GM13976 (cell line): ENCODE measurements around the gene SLC17A4.
"Not testable (repeated sequence)": the region's sequence is repeated elsewhere in the genome, so short reads cannot be mapped to it uniquely, and the experiment has no call there.

ENCODE experiments used
- DNase-seq: peaks from one replicate; pipeline ENCODE4 v3.0.0; 2012; ENCODE audit warnings: low spot score
- in situ Hi-C: fragments of 300-500 bp; cut with MboI; formaldehyde crosslinking; loops from one replicate; pipeline ENCODE4 v1.12.0; 2022; ENCODE audit warnings: low sequenced_read_pairs, mixed read lengths, inconsistent platforms; ENCODE audit not compliant: unreplicated experiment
- TF ChIP-seq, protein P1 (sequence below): IDR thresholded peaks from 2 replicates; pipeline ENCODE4 v1.5.1; 2012; ENCODE audit warnings: borderline replicate concordance, mild to moderate bottlenecking; ENCODE audit not compliant: insufficient read depth; ENCODE audit errors: extremely low read depth, missing control alignments, control extremely low read depth

Gene SLC17A4

GRCh38 chr6:25748049-25748448 is 6.5 kb upstream of the SLC17A4 start:
- in situ Hi-C loops = no loop called here
- TF ChIP-seq, protein P1, sequence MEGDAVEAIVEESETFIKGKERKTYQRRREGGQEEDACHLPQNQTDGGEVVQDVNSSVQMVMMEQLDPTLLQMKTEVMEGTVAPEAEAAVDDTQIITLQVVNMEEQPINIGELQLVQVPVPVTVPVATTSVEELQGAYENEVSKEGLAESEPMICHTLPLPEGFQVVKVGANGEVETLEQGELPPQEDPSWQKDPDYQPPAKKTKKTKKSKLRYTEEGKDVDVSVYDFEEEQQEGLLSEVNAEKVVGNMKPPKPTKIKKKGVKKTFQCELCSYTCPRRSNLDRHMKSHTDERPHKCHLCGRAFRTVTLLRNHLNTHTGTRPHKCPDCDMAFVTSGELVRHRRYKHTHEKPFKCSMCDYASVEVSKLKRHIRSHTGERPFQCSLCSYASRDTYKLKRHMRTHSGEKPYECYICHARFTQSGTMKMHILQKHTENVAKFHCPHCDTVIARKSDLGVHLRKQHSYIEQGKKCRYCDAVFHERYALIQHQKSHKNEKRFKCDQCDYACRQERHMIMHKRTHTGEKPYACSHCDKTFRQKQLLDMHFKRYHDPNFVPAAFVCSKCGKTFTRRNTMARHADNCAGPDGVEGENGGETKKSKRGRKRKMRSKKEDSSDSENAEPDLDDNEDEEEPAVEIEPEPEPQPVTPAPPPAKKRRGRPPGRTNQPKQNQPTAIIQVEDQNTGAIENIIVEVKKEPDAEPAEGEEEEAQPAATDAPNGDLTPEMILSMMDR = no peak

DNA sequence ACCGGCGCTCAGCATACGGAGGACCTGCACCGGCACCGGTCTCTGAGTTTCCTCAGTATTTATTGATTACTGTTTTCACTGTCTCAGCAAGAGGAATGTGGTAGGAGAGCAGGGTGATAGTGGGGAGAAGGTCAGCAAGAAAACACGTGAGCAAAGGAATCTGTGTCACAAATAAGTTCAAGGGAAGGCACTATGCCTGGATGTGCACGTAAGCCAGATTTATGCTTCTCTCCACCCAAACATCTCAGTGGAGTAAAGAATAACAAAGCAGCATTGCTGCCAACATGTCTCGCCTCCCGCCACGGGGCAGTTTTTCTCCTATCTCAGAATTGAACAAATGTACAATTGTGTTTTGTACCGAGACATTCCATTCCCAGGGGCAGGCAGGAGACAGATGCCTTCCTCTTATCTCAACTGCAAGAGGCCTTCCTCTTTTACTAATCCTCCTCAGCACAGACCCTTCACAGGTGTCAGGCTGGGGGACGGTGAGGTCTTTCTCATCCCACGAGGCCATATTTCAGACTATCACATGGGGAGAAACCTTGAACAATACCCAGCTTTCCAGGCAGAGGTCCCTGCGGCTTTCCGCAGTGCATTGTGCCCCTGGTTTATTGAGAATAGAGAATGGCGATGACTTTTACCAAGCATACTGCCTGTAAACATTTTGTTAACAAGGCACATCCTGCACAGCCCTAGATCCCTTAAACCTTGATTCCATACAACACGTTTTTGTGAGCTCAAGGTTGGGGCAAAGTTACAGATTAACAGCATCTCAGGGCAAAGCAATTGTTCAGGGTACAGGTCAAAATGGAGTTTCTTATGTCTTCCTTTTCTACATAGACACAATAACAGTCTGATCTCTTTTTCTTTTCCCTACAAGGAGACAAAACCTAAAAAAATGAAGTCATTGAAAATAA is 5.7 kb upstream of the SLC17A4 start:
- DNase-seq, in situ Hi-C loops: not testable (repeated sequence)

More at GRCh38 chr6:25748049-25748448, 6.5 kb upstream of the SLC17A4 start:
- no peak for DNase-seq

DNA sequence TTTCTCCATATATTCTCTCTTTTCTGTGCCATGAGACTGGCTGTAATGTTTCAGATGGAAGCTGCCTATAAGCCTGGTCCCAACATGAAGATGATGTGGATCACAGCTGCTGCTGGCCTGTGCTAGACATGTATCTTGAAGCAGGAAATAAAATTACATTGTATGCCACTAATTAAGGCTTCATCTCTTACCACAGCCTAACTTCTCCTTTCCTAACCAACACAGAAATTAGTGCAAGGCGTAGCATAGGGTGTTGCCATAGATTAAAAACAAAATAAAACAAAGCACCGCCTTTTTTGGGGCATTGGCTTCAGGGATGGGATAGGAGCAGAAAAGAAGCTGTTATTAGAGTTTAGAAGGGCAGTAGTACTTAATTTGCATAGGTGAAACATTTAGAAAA is 4.7 kb upstream of the SLC17A4 start:
- in situ Hi-C loops = no loop called here
- no peak for DNase-seq
- TF ChIP-seq, protein P1 = no peak

DNA sequence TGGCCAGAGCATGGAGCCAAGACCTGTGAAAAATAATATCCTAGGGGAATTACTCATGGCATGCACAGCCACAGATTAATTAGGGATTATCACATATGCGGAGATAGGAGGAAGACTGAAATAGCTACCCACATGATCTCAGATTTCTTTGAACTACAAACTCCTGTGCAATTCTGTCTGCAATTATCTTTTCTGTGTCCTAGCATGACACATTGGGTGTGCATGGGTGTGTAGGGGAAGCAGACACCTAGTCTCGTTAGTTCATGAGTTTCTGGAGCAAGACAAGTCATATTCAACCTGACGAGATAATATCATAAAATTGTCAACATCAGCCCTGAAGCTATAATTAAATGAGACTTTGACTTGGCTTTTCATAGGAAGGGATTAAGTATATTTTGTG is 3.6 kb upstream of the SLC17A4 start:
- in situ Hi-C loops = no loop called here
- no peak for DNase-seq
- TF ChIP-seq, protein P1 = no peak

DNA sequence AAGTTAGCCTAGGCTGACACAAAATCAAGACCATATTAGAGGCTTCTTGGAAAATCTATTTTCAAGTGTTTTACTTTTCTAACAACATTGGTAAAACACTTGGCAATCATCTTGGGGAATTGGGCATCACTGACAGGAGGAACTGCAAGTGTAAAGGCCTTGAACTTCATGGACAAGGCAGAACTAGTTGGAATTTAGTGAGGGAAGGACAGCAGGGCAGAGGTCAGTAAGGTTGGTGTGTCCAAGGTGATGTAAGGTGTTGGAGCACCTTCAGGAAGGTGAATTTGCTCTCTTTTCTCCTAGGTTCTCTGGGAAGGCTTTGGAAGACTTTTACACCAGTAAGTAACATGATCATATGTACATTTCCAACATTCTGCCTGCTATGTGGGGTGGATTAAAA is 1.5 kb upstream of the SLC17A4 start:
- no peak for DNase-seq
- TF ChIP-seq, protein P1 = no peak

GRCh38 chr6:25755483-25755882 is 941 bp downstream of the SLC17A4 start:
- in situ Hi-C loops = no loop called here
- DNase-seq = no peak
- TF ChIP-seq, protein P1 = no peak

More for the DNA sequence above, 1.5 kb upstream of the SLC17A4 start:
- in situ Hi-C loops = no loop called here

GRCh38 chr6:25756382-25757363 is 2.1 kb downstream of the SLC17A4 start:
- in situ Hi-C loops = no loop called here
- no peak for DNase-seq
- TF ChIP-seq, protein P1 = no peak
